ENCODE results near the gene KIF21A.

The KIF21A gene

GRCh38 chr12:39431002-39431796, 11.7 kb downstream of the KIF21A start:
- no peak for DNase-seq

- no peak for DNase-seq
Measured at GRCh38 chr12:39429809-39430208, 13.1 kb downstream of the KIF21A start.

- DNase-seq = no peak
Measured at GRCh38 chr12:39427360-39427808, 15.5 kb downstream of the KIF21A start.

GRCh38 chr12:39426636-39427240, 16.2 kb downstream of the KIF21A start:
- no peak for DNase-seq

GRCh38 chr12:39420043-39420442, 22.9 kb downstream of the KIF21A start:
- DNase-seq = no peak

- DNase-seq = no peak
Measured at GRCh38 chr12:39419471-39419870, 23.4 kb downstream of the KIF21A start.

GRCh38 chr12:39417916-39418315, 25.0 kb downstream of the KIF21A start:
- DNase-seq = no peak

GRCh38 chr12:39413836-39414771, 28.8 kb downstream of the KIF21A start:
- no peak for DNase-seq

- DNase-seq = no peak
Measured at GRCh38 chr12:39412210-39412609, 30.7 kb downstream of the KIF21A start.

GRCh38 chr12:39406262-39406661, 36.7 kb downstream of the KIF21A start:
- no peak for DNase-seq

GRCh38 chr12:39405580-39405979, 37.3 kb downstream of the KIF21A start:
- no peak for DNase-seq

GRCh38 chr12:39404000-39404399, 38.9 kb downstream of the KIF21A start:
- DNase-seq = no peak

GRCh38 chr12:39403376-39403775, 39.5 kb downstream of the KIF21A start:
- no peak for DNase-seq

GRCh38 chr12:39402922-39403321, 40.0 kb downstream of the KIF21A start:
- DNase-seq = no peak

- no peak for DNase-seq
Measured at GRCh38 chr12:39401459-39401858, 41.5 kb downstream of the KIF21A start.

- no peak for DNase-seq
Measured at GRCh38 chr12:39395866-39396265, 47.1 kb downstream of the KIF21A start.

- DNase-seq = no peak
Measured at GRCh38 chr12:39393890-39394289, 49.0 kb downstream of the KIF21A start.

GRCh38 chr12:39393179-39393578, 49.7 kb downstream of the KIF21A start:
- DNase-seq = no peak

GRCh38 chr12:39392154-39392925, 50.6 kb downstream of the KIF21A start:
- DNase-seq = no peak

- DNase-seq = no peak
Measured at GRCh38 chr12:39390752-39391151, 52.2 kb downstream of the KIF21A start.

GRCh38 chr12:39389399-39390150, 53.3 kb downstream of the KIF21A start:
- no peak for DNase-seq

- DNase-seq = no peak
Measured at GRCh38 chr12:39386335-39386734, 56.6 kb downstream of the KIF21A start.
